ENCODE results near the gene GAL3ST1. TPM values are rescaled to one million over a fixed set of nuclear protein-coding genes. Genes with fewer than 3 reads are reported as not detected.
"Not testable (repeated sequence)": the region's sequence is repeated elsewhere in the genome, so short reads cannot be mapped to it uniquely, and the experiment has no call there.

Gene GAL3ST1
- polyA plus RNA-seq, 1 donor (not counting 4 experiments of a cell fraction or from before 2014, with no cell fraction given), result not detected

GRCh38 chr22:30561402-30562189 lies 12.9 kb downstream of the GAL3ST1 start:
- Histone ChIP-seq H3K36me3 (ENCODE audit: control insufficient read depth in 2 of 2, extremely low read depth in 1 of 2, insufficient read depth in 2 of 2, low read length in 2 of 2) (no peaks in the 10 kb centered on the region), H3K9me1 (ENCODE audit: control insufficient read depth, extremely low read depth, insufficient read depth, low read length) (no peaks in the 10 kb centered on the region), H3K79me2 (ENCODE audit: control insufficient read depth, insufficient read depth, low read length) (no peaks in the 10 kb centered on the region), H4K20me1 (ENCODE audit: control insufficient read depth, extremely low read depth, insufficient read depth, low read length) (no peaks in the 10 kb centered on the region), H3K27me3 (ENCODE audit: control insufficient read depth, extremely low read depth, insufficient read depth, low read length) (peaks cover 15% of the 10 kb centered on the region), H3K9ac (ENCODE audit: control insufficient read depth, extremely low read depth, insufficient read depth, low read length) (no peak overlapping the region), H3K4me3 (ENCODE audit: control insufficient read depth in 2 of 3, extremely low read depth in 1 of 3, insufficient read depth in 2 of 3, low read depth in 1 of 3, low read length in 3 of 3) (no peak overlapping the region), H3K9me3 (ENCODE audit: control insufficient read depth, low read depth, low read length) (no peaks in the 10 kb centered on the region), H3K4me2 (ENCODE audit: control insufficient read depth, extremely low read depth, insufficient read depth, low read depth, low read length) (no peak overlapping the region), H2AFZ (ENCODE audit: control insufficient read depth, low read length) (no peak overlapping the region), H3K4me1 (ENCODE audit: control insufficient read depth, extremely low read depth, insufficient read depth, low read length) (peaks cover 6% of the 10 kb centered on the region), H3K27ac (ENCODE audit: control insufficient read depth, insufficient read depth, low read length) (no peak overlapping the region)
- FAIRE-seq, result no peak
- DNase-seq (ENCODE audit: low read depth, low spot score), result no peak
- no peak for TF ChIP-seq EZH2 (IDR thresholded peaks at IDR 0.05; ENCODE audit: low read length)
- no peak for TF ChIP-seq CTCF (optimal IDR thresholded peaks at IDR 0.05 in 1 of 3, IDR thresholded peaks at IDR 0.05 in 1 of 3, conservative IDR thresholded peaks at IDR 0.05 in 1 of 3; ENCODE audit: extremely low read depth in 1 of 3, insufficient read depth in 2 of 3, low read length in 3 of 3)
- dilution Hi-C loops (cut with MboI; ENCODE audit: extremely low pct_ligation_motif_present, low sequenced_read_pairs), result no loop called here

DNA sequence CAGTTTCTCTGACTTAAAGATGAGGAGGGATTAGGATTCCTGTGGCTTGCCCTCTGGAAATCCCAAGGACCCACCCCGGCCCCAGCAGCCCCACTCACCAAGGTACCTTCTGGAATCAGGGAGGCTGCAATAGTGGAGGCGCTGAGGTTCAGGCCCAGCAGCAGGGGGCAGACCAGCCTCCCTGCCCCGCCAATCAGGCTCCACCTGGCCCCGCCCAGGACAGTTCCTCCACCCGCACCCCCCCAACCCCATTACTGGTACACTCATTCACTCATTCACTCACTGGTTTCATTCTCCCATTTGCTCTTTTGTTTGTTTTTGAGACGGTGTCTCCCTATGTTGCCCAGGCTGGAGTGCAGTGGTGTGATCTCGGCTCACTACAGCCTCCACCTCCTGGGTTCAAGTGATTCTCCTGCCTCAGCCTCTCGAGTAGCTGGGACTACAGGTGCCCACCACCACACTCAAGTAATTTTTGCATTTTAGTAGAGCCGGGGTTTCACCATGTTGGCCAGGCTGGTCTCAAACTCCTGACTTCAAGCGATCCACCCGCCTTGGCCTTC lies 13.7 kb downstream of the GAL3ST1 start:
- FAIRE-seq; DNase-seq (ENCODE audit: low read depth, low spot score); H3K4me1 ChIP-seq (ENCODE audit: control insufficient read depth, extremely low read depth, insufficient read depth, low read length): not testable (repeated sequence)

More for the DNA sequence above, 13.7 kb downstream of the GAL3ST1 start:
- dilution Hi-C loops (cut with MboI; ENCODE audit: extremely low pct_ligation_motif_present, low sequenced_read_pairs); H4K20me1 ChIP-seq (ENCODE audit: control insufficient read depth, extremely low read depth, insufficient read depth, low read length); H3K27ac ChIP-seq (ENCODE audit: control insufficient read depth, insufficient read depth, low read length); H3K9me3 ChIP-seq (ENCODE audit: control insufficient read depth, low read depth, low read length); H3K9ac ChIP-seq (ENCODE audit: control insufficient read depth, extremely low read depth, insufficient read depth, low read length); H3K4me3 ChIP-seq (ENCODE audit: control insufficient read depth in 2 of 3, extremely low read depth in 1 of 3, insufficient read depth in 2 of 3, low read depth in 1 of 3, low read length in 3 of 3); H3K4me2 ChIP-seq (ENCODE audit: control insufficient read depth, extremely low read depth, insufficient read depth, low read depth, low read length); H3K36me3 ChIP-seq (ENCODE audit: control insufficient read depth in 2 of 2, extremely low read depth in 1 of 2, insufficient read depth in 2 of 2, low read length in 2 of 2); H3K9me1 ChIP-seq (ENCODE audit: control insufficient read depth, extremely low read depth, insufficient read depth, low read length); H3K79me2 ChIP-seq (ENCODE audit: control insufficient read depth, insufficient read depth, low read length); H2AFZ ChIP-seq (ENCODE audit: control insufficient read depth, low read length): not testable (repeated sequence)
- peaks cover 11% of the 10 kb centered on the region for H3K27me3 ChIP-seq (ENCODE audit: control insufficient read depth, extremely low read depth, insufficient read depth, low read length)
- TF ChIP-seq CTCF (optimal IDR thresholded peaks at IDR 0.05 in 1 of 3, IDR thresholded peaks at IDR 0.05 in 1 of 3, conservative IDR thresholded peaks at IDR 0.05 in 1 of 3; ENCODE audit: extremely low read depth in 1 of 3, insufficient read depth in 2 of 3, low read length in 3 of 3), result peak in 2 of 3 experiments; percentile 41 to 44

All from keratinocyte (primary cell).